Measurements from ENCODE around the gene BANP.

DNA sequence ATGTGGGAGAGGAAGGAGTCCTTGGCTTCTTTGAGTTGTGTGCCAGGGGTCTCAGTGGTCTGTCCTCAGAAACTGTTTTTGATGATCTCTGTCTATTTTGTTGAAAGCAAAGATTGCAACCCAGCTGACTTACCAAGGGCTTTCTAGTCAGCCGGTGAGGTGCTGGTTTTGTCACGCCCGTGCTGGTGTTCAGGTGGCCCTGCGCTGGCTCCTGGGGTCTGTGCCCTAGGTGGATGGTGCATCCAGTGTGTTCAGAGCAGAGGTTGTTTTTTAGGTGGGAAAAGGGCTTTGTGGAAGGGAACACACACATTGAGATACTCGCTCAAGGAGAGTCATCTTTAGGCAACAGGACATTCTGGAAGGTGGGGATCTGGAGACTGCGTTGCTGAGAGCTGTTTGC, 51.0 kb downstream of the BANP start:
- TF ChIP-seq CTCF (IDR thresholded peaks at IDR 0.05; ENCODE audit: low read length) (no peak), EZH2 (IDR thresholded peaks at IDR 0.05; ENCODE audit: borderline replicate concordance, low read length) (no peak)

All from OCI-LY1 (cell line).